ENCODE data around the gene PAPSS2. TPM values are rescaled to one million over a fixed set of nuclear protein-coding genes. Genes with fewer than 3 reads are reported as not detected.

The PAPSS2 gene
- total and polyA plus RNA-seq, 5 donors from 2014 or later, result 0.07 to 0.14 (median 0.08) TPM; not detected in 2

DNA sequence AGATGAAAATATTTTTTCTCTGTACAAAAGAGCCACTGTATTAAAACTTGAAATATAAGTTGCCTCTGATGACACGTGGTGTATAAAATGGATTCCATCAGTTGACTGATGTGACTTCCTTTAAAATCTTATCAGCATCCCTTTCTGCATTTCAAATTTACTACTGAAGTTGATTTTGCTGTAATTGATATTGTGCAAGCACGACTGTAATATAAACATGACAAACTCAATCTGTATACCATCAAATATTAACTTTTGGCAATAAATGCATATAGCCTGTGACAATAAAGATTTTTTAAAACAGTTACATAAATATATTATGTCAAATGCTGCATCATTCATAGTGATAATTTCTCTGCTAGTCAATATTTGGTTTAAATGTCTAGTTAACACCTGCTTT lies 7.8 kb downstream of the PAPSS2 start:
- Histone ChIP-seq H3K4me3 (ENCODE audit: low read depth, low read length) (no peak overlapping the region), H3K36me3 (ENCODE audit: control insufficient read depth, insufficient read depth, low read length) (no peaks in the 10 kb centered on the region), H3K27ac (ENCODE audit: insufficient read depth, low read length, poor library complexity, severe bottlenecking) (no peak overlapping the region), H3K9me3 (ENCODE audit: control insufficient read depth in 2 of 2, low read length in 2 of 2) (no peaks in the 10 kb centered on the region), H3K4me1 (ENCODE audit: control insufficient read depth, insufficient read depth, low read length, poor library complexity, severe bottlenecking) (no peaks in the 10 kb centered on the region), H3K27me3 (ENCODE audit: control insufficient read depth, insufficient read depth, low read length) (peaks cover 17% of the 10 kb centered on the region)
- Mint-ChIP-seq H3K27ac (no peak overlapping the region), H3K27me3 (peaks cover 41% of the 10 kb centered on the region), H3K36me3 (no peaks in the 10 kb centered on the region), H3K9me3 (peaks cover 0 to 2% (median 0%) of the 10 kb centered on the region in 7 donors), H3K4me3 (no peak overlapping the region), H3K4me1 (no peaks in the 10 kb centered on the region)
- ATAC-seq (ENCODE audit: low read depth in 2 of 2) (no peak), DNase-seq (no peak)

GRCh38 chr10:87668324-87669074 lies 8.8 kb downstream of the PAPSS2 start:
- H3K27ac Mint-ChIP-seq, result no peak overlapping the region
- no peak overlapping the region for H3K4me3 ChIP-seq (ENCODE audit: low read depth, low read length)
- no peak overlapping the region for H3K27ac ChIP-seq (ENCODE audit: insufficient read depth, low read length, poor library complexity, severe bottlenecking)
- peaks cover 31% of the 10 kb centered on the region for H3K27me3 Mint-ChIP-seq
- H3K9me3 ChIP-seq (ENCODE audit: control insufficient read depth in 2 of 2, low read length in 2 of 2), result no peaks in the 10 kb centered on the region
- H3K4me1 ChIP-seq (ENCODE audit: control insufficient read depth, insufficient read depth, low read length, poor library complexity, severe bottlenecking), result no peaks in the 10 kb centered on the region
- H3K4me1 Mint-ChIP-seq, result no peaks in the 10 kb centered on the region
- no peaks in the 10 kb centered on the region for H3K36me3 ChIP-seq (ENCODE audit: control insufficient read depth, insufficient read depth, low read length)
- peaks cover 17% of the 10 kb centered on the region for H3K27me3 ChIP-seq (ENCODE audit: control insufficient read depth, insufficient read depth, low read length)
- H3K36me3 Mint-ChIP-seq, result no peaks in the 10 kb centered on the region
- no peak overlapping the region for H3K4me3 Mint-ChIP-seq
- DNase-seq, result no peak
- ATAC-seq (ENCODE audit: low read depth in 2 of 2), result no peak
- peaks cover 0 to 2% (median 0%) of the 10 kb centered on the region in 7 donors for H3K9me3 Mint-ChIP-seq

GRCh38 chr10:87669752-87670151 lies 10.1 kb downstream of the PAPSS2 start:
- Histone ChIP-seq H3K9me3 (ENCODE audit: control insufficient read depth in 2 of 2, low read length in 2 of 2) (no peaks in the 10 kb centered on the region), H3K4me1 (ENCODE audit: control insufficient read depth, insufficient read depth, low read length, poor library complexity, severe bottlenecking) (no peaks in the 10 kb centered on the region), H3K36me3 (ENCODE audit: control insufficient read depth, insufficient read depth, low read length) (no peaks in the 10 kb centered on the region), H3K27me3 (ENCODE audit: control insufficient read depth, insufficient read depth, low read length) (peaks cover 13% of the 10 kb centered on the region), H3K27ac (ENCODE audit: insufficient read depth, low read length, poor library complexity, severe bottlenecking) (no peak overlapping the region), H3K4me3 (ENCODE audit: low read depth, low read length) (no peak overlapping the region)
- Mint-ChIP-seq H3K27me3 (peaks cover 22% of the 10 kb centered on the region), H3K9me3 (peaks cover 0 to 2% (median 0%) of the 10 kb centered on the region in 7 donors), H3K4me1 (no peaks in the 10 kb centered on the region), H3K36me3 (no peaks in the 10 kb centered on the region), H3K4me3 (no peak overlapping the region), H3K27ac (no peak overlapping the region)
- ATAC-seq (ENCODE audit: low read depth in 2 of 2), result no peak
- DNase-seq, result no peak

- no peak overlapping the region for H3K27ac Mint-ChIP-seq
- peaks cover 0 to 2% (median 0%) of the 10 kb centered on the region in 7 donors for H3K9me3 Mint-ChIP-seq
- H3K27me3 ChIP-seq (ENCODE audit: control insufficient read depth, insufficient read depth, low read length), result peaks cover 11% of the 10 kb centered on the region
- H3K4me3 ChIP-seq (ENCODE audit: low read depth, low read length), result no peak overlapping the region
- ATAC-seq (ENCODE audit: low read depth in 2 of 2) (no peak), DNase-seq (no peak)
- H3K4me3 Mint-ChIP-seq, result no peak overlapping the region
- H3K4me1 ChIP-seq (ENCODE audit: control insufficient read depth, insufficient read depth, low read length, poor library complexity, severe bottlenecking), result no peaks in the 10 kb centered on the region
- no peaks in the 10 kb centered on the region for H3K9me3 ChIP-seq (ENCODE audit: control insufficient read depth in 2 of 2, low read length in 2 of 2)
- H3K36me3 ChIP-seq (ENCODE audit: control insufficient read depth, insufficient read depth, low read length), result no peaks in the 10 kb centered on the region
- H3K27me3 Mint-ChIP-seq, result peaks cover 21% of the 10 kb centered on the region
- no peaks in the 10 kb centered on the region for H3K36me3 Mint-ChIP-seq
- no peaks in the 10 kb centered on the region for H3K4me1 Mint-ChIP-seq
- no peak overlapping the region for H3K27ac ChIP-seq (ENCODE audit: insufficient read depth, low read length, poor library complexity, severe bottlenecking)
Measured at GRCh38 chr10:87670586-87670985, 10.9 kb downstream of the PAPSS2 start.

DNA sequence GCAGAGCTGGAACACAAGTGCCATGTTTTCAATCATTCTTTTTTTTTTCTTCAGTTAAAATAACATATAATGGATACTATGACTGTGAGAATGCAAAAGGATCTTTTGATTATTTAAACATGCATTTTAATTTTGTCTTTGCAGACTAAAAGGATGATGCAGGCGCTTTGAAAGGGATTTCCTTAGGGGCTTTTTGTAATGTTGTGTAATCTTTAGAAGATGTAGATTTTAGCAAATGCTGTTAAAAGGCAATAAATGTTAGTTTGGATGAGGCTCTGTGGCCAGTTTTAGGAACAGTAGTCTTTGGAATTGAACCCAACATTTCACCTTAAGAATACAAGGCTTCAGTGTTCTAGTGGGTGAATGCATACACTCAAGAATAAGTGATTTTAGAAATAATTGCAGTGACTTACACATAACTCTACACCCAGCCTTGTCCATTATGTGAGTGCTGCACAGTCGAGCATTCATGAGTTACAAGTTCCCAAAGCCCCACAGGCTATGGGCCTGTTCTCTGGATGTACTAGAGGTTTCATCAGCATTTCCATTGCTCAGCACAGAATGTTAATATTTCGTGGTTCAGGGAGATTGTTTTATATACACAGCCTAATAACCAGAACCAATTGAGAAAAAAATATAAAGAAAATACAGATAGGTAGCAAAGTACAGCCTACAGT lies 11.6 kb downstream of the PAPSS2 start:
- H3K27ac Mint-ChIP-seq, result no peak overlapping the region
- no peaks in the 10 kb centered on the region for H3K36me3 Mint-ChIP-seq
- no peak for DNase-seq
- Histone ChIP-seq H3K9me3 (ENCODE audit: control insufficient read depth in 2 of 2, low read length in 2 of 2) (no peaks in the 10 kb centered on the region), H3K36me3 (ENCODE audit: control insufficient read depth, insufficient read depth, low read length) (no peaks in the 10 kb centered on the region), H3K27me3 (ENCODE audit: control insufficient read depth, insufficient read depth, low read length) (peaks cover 10% of the 10 kb centered on the region), H3K4me3 (ENCODE audit: low read depth, low read length) (no peak overlapping the region), H3K27ac (ENCODE audit: insufficient read depth, low read length, poor library complexity, severe bottlenecking) (no peak overlapping the region), H3K4me1 (ENCODE audit: control insufficient read depth, insufficient read depth, low read length, poor library complexity, severe bottlenecking) (no peaks in the 10 kb centered on the region)
- ATAC-seq (ENCODE audit: low read depth in 2 of 2), result no peak
- H3K9me3 Mint-ChIP-seq, result peaks cover 0 to 2% (median 0%) of the 10 kb centered on the region in 7 donors
- peaks cover 21% of the 10 kb centered on the region for H3K27me3 Mint-ChIP-seq
- H3K4me1 Mint-ChIP-seq, result no peaks in the 10 kb centered on the region
- no peak overlapping the region for H3K4me3 Mint-ChIP-seq

GRCh38 chr10:87672551-87672950 lies 12.9 kb downstream of the PAPSS2 start:
- H3K27ac ChIP-seq (ENCODE audit: insufficient read depth, low read length, poor library complexity, severe bottlenecking), result no peak overlapping the region
- H3K36me3 ChIP-seq (ENCODE audit: control insufficient read depth, insufficient read depth, low read length), result no peaks in the 10 kb centered on the region
- ATAC-seq (ENCODE audit: low read depth in 2 of 2), result no peak
- no peak overlapping the region for H3K27ac Mint-ChIP-seq
- peaks cover 21% of the 10 kb centered on the region for H3K27me3 Mint-ChIP-seq
- H3K4me1 ChIP-seq (ENCODE audit: control insufficient read depth, insufficient read depth, low read length, poor library complexity, severe bottlenecking), result no peaks in the 10 kb centered on the region
- H3K4me1 Mint-ChIP-seq, result no peaks in the 10 kb centered on the region
- peaks cover 0 to 2% (median 0%) of the 10 kb centered on the region in 7 donors for H3K9me3 Mint-ChIP-seq
- H3K4me3 Mint-ChIP-seq, result no peak overlapping the region
- peaks cover 10% of the 10 kb centered on the region for H3K27me3 ChIP-seq (ENCODE audit: control insufficient read depth, insufficient read depth, low read length)
- no peaks in the 10 kb centered on the region for H3K9me3 ChIP-seq (ENCODE audit: control insufficient read depth in 2 of 2, low read length in 2 of 2)
- no peak for DNase-seq
- H3K4me3 ChIP-seq (ENCODE audit: low read depth, low read length), result no peak overlapping the region
- no peaks in the 10 kb centered on the region for H3K36me3 Mint-ChIP-seq

GRCh38 chr10:87674943-87675342 lies 15.3 kb downstream of the PAPSS2 start:
- ATAC-seq (ENCODE audit: low read depth in 2 of 2) (no peak), DNase-seq (no peak)
- Histone ChIP-seq H3K27me3 (ENCODE audit: control insufficient read depth, insufficient read depth, low read length) (peaks cover 5% of the 10 kb centered on the region), H3K4me1 (ENCODE audit: control insufficient read depth, insufficient read depth, low read length, poor library complexity, severe bottlenecking) (no peaks in the 10 kb centered on the region), H3K9me3 (ENCODE audit: control insufficient read depth in 2 of 2, low read length in 2 of 2) (no peaks in the 10 kb centered on the region), H3K4me3 (ENCODE audit: low read depth, low read length) (no peak overlapping the region), H3K36me3 (ENCODE audit: control insufficient read depth, insufficient read depth, low read length) (no peaks in the 10 kb centered on the region), H3K27ac (ENCODE audit: insufficient read depth, low read length, poor library complexity, severe bottlenecking) (no peak overlapping the region)
- H3K27ac Mint-ChIP-seq, result no peak overlapping the region
- H3K9me3 Mint-ChIP-seq, result peaks cover 0 to 2% (median 0%) of the 10 kb centered on the region in 7 donors
- H3K4me3 Mint-ChIP-seq, result no peak overlapping the region
- H3K4me1 Mint-ChIP-seq, result no peaks in the 10 kb centered on the region
- H3K36me3 Mint-ChIP-seq, result no peaks in the 10 kb centered on the region
- H3K27me3 Mint-ChIP-seq, result peaks cover 27% of the 10 kb centered on the region

All from CD4-positive, CD25-positive, alpha-beta regulatory T cell (primary cell).